DOHH2 (cell line): ENCODE measurements around the gene NAP1L4.

Source experiments
- H3F3A ChIP-seq: fragments of 200-600 bp; sonication (generic), shearing (Covaris generic); 2 replicates; pipeline ENCODE4 v1.6.0; 2016; ENCODE audit warnings: antibody characterized with exemption, mild to moderate bottlenecking; ENCODE audit not compliant: control insufficient read depth, insufficient read depth
- H3K27ac ChIP-seq: fragments of 200-600 bp; sonication (generic); 2 replicates; pipeline ENCODE4 v1.5.1; 2014; ENCODE audit warnings: low read depth, mild to moderate bottlenecking, low read length, moderate library complexity
- H3K27me3 ChIP-seq: fragments of 200-600 bp; sonication (generic); 2 replicates; pipeline ENCODE4 v1.6.1; 2014; ENCODE audit warnings: mild to moderate bottlenecking, low read length, mixed read lengths; ENCODE audit not compliant: control insufficient read depth
- H3K36me3 ChIP-seq: fragments of 200-600 bp; sonication (generic); 2 replicates; pipeline ENCODE4 v1.6.1; 2014; ENCODE audit warnings: mild to moderate bottlenecking, low read length, moderate library complexity, mixed read lengths; ENCODE audit not compliant: control insufficient read depth
- H3K4me1 ChIP-seq: fragments of 200-600 bp; sonication (generic); 2 replicates; pipeline ENCODE4 v1.6.1; 2014; ENCODE audit warnings: mild to moderate bottlenecking, low read length, mixed read lengths; ENCODE audit not compliant: control insufficient read depth
- H3K4me2 ChIP-seq: fragments of 200-600 bp; sonication (generic); 2 replicates; pipeline ENCODE4 v1.6.0; 2014; ENCODE audit warnings: mild to moderate bottlenecking, low read length, moderate library complexity
- H3K4me3 ChIP-seq: fragments of 200-600 bp; sonication (generic); 2 replicates; pipeline ENCODE4 v1.5.1; 2014; ENCODE audit warnings: mild to moderate bottlenecking, low read length, mixed read lengths
- H3K79me2 ChIP-seq: fragments of 200-600 bp; sonication (generic); 2 replicates; pipeline ENCODE4 v1.6.1; 2014; ENCODE audit warnings: mild to moderate bottlenecking, low read length, mixed read lengths; ENCODE audit not compliant: control insufficient read depth
- H3K9me2 ChIP-seq: fragments of 200-600 bp; sonication (generic); replicated peaks from 2 replicates; pipeline ENCODE4 v1.6.1; 2014; ENCODE audit warnings: mild to moderate bottlenecking, low read length, mixed read lengths; ENCODE audit not compliant: control insufficient read depth
- H3K9me3 ChIP-seq: fragments of 200-600 bp; sonication (generic); 2 replicates; pipeline ENCODE4 v1.6.1; 2014; ENCODE audit warnings: antibody characterized with exemption, low read length, mixed read lengths; ENCODE audit not compliant: control insufficient read depth, insufficient read depth
- H4K20me1 ChIP-seq: fragments of 200-600 bp; sonication (generic); 2 replicates; pipeline ENCODE4 v1.6.0; 2014; ENCODE audit warnings: low read depth, mild to moderate bottlenecking, antibody characterized with exemption, low read length, moderate library complexity; ENCODE audit not compliant: control insufficient read depth, insufficient read depth
- EZH2phosphoT487 ChIP-seq: fragments of 200-600 bp; sonication (generic); IDR thresholded peaks from 2 replicates; pipeline ENCODE4 v1.6.1; 2017; ENCODE audit warnings: borderline replicate concordance, mild to moderate bottlenecking, antibody characterized with exemption, low read length, moderate library complexity, mixed read lengths
- TF ChIP-seq, protein P1 (sequence below): fragments of 200-600 bp; sonication (generic); IDR thresholded peaks from one replicate; pipeline ENCODE4 v1.5.1; 2014; ENCODE audit warnings: antibody characterized with exemption, mild to moderate bottlenecking, low read depth, low read length; ENCODE audit not compliant: poor library complexity, severe bottlenecking

NAP1L4 gene

DNA sequence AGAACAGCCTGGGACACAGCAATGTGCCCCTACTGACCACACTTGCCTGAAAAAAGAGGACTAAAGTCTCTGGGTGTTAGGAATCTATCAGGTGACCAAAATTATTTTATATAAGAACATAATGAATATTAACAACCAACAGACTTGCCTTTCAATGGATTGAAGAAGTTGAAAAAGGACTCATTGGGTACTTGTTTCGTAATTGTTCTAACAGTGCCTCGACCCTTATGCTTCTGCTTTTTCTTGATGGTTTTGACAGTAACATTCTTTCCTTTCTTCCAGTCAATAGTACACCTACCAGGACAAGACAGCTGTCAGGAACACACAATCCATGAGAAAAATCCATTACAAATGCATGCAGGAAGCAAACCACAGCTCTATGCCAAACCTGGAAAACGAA, 33.9 kb downstream of the NAP1L4 start:
- H3F3A ChIP-seq, result 0 out of 2 replicates have a peak, but pooled peaks cover 5% of the 10 kb centered on the region
- H3K9me3 ChIP-seq, result no peaks in the 10 kb centered on the region
- H4K20me1 ChIP-seq, result no peaks in the 10 kb centered on the region; the same call in none of the 2 replicates
- TF ChIP-seq EZH2phosphoT487, result no peak
- TF ChIP-seq, protein P1, sequence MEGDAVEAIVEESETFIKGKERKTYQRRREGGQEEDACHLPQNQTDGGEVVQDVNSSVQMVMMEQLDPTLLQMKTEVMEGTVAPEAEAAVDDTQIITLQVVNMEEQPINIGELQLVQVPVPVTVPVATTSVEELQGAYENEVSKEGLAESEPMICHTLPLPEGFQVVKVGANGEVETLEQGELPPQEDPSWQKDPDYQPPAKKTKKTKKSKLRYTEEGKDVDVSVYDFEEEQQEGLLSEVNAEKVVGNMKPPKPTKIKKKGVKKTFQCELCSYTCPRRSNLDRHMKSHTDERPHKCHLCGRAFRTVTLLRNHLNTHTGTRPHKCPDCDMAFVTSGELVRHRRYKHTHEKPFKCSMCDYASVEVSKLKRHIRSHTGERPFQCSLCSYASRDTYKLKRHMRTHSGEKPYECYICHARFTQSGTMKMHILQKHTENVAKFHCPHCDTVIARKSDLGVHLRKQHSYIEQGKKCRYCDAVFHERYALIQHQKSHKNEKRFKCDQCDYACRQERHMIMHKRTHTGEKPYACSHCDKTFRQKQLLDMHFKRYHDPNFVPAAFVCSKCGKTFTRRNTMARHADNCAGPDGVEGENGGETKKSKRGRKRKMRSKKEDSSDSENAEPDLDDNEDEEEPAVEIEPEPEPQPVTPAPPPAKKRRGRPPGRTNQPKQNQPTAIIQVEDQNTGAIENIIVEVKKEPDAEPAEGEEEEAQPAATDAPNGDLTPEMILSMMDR, result no peak
- no peak overlapping the region for H3K27ac ChIP-seq
- peaks cover 32% of the 10 kb centered on the region for H3K79me2 ChIP-seq
- no peak overlapping the region for H3K4me2 ChIP-seq
- no peak overlapping the region for H3K4me3 ChIP-seq
- peaks cover 3% of the 10 kb centered on the region; the same call in 1 of the 2 replicates for H3K4me1 ChIP-seq
- no peaks in the 10 kb centered on the region for H3K9me2 ChIP-seq
- peaks cover 99% of the 10 kb centered on the region for H3K36me3 ChIP-seq
- H3K27me3 ChIP-seq, result no peaks in the 10 kb centered on the region

DNA sequence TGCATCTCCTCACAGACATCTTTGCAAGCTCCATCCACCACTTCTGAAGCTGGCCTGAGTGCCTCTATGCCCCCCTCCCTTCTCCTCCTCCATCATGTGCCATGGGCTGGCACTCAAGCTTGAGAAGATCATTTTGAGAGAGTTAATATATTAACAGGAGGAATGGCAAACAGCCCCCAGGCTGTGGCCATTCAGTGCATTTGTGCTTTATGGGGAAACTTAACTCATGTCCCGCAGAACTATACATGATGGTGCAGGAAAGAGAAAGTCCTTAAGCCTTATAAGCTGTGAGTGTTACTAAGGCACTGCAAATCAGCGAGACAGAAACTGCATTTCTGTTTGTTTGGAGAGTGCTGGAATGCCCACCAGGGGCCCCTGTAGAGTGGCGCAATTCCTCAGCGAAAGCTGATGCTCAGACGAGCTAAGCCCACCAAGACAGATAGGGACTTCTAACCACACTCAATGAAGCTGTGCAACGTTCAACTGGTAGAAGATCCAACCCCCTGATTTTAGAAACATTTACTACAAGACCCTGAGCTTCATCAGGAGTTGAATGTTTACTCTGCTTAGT, 36.1 kb downstream of the NAP1L4 start:
- no peak overlapping the region for H3K27ac ChIP-seq
- H3K36me3 ChIP-seq, result peaks cover 99% of the 10 kb centered on the region
- H3K79me2 ChIP-seq, result peaks cover 17% of the 10 kb centered on the region
- H3K4me1 ChIP-seq, result no peaks in the 10 kb centered on the region
- H3K27me3 ChIP-seq, result no peaks in the 10 kb centered on the region
- H4K20me1 ChIP-seq, result no peaks in the 10 kb centered on the region; the same call in 1 of the 2 replicates
- 0 out of 2 replicates have a peak, but pooled peaks cover 5% of the 10 kb centered on the region for H3F3A ChIP-seq
- TF ChIP-seq EZH2phosphoT487, result no peak
- TF ChIP-seq, protein P1, result no peak
- H3K9me3 ChIP-seq, result no peaks in the 10 kb centered on the region
- H3K4me3 ChIP-seq, result no peak overlapping the region
- no peak overlapping the region for H3K4me2 ChIP-seq
- no peaks in the 10 kb centered on the region for H3K9me2 ChIP-seq

DNA sequence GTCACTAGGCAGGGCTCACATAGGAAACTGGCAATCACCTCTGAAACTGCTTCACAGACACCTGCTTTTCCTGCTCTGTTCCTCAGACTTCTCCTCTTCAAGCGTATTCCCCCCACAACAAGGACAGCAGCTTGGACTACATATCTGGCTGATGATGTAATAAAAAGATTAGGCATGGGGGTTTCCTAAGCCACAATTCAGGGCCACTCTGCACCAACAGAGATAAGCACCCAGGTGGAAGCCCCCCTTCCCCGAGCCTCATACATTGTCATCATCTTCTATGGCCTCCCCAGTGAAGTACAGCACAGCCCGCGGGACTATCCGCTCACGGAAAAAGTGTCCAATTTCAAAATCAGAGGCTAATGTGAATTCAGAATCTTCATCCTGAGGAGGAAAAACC, 37.9 kb downstream of the NAP1L4 start:
- no peaks in the 10 kb centered on the region for H3K4me1 ChIP-seq
- no peak overlapping the region for H3K4me2 ChIP-seq
- no peak overlapping the region for H3K4me3 ChIP-seq
- H3K27ac ChIP-seq, result no peak overlapping the region
- H3K79me2 ChIP-seq, result peaks cover 8% of the 10 kb centered on the region
- H3K9me3 ChIP-seq, result no peaks in the 10 kb centered on the region
- H4K20me1 ChIP-seq, result peaks cover 3% of the 10 kb centered on the region
- no peaks in the 10 kb centered on the region for H3K9me2 ChIP-seq
- H3K27me3 ChIP-seq, result no peaks in the 10 kb centered on the region
- H3F3A ChIP-seq, result 0 out of 2 replicates have a peak, but pooled peaks cover 5% of the 10 kb centered on the region
- no peak for TF ChIP-seq EZH2phosphoT487
- TF ChIP-seq, protein P1, result no peak
- peaks cover 99% of the 10 kb centered on the region for H3K36me3 ChIP-seq
